ENCODE measurements around the gene NCR2.

DNA sequence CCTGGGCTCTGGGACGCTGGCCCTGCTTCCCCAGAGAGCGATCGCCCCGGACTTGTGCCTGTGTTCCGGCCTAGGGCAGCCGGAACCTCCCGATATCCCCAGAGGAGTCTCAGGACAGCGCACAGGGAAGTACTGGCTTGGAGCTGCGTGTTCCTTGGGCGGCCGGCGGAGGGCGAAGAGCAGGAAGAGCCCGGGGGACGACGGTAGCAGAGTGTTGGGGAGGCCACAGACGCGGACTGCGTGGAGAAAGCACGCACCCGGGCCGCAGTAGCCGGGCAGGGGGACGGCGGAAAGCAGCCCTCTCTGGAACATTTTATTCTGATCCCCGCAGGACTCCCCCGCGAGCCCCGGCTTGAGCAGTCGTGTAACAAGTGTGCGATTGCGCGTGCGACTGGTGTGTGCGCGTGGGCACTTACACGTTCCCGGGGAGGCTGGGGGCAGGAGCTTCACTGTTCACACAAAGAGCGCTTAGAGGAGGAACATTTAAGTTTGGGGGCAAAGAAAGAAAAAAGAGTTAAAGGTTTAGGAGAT is 36.1 kb downstream of the NCR2 start:
- TF ChIP-seq FOXP2 (optimal IDR thresholded peaks at IDR 0.05; ENCODE audit: control extremely low read depth, extremely low read length, insufficient read depth) (no peak), POLR2AphosphoS5 (IDR thresholded peaks at IDR 0.05; ENCODE audit: borderline replicate concordance, low read depth, low read length) (no peak)

All from SK-N-MC (cell line).